Bone marrow (tissue), 2 donors: ENCODE results near the gene NHLRC2.

ENCODE experiments used
- DNase-seq, 2 donors: peaks; one replicate each; lab custom pipeline; 2025; lab: John Stamatoyannopoulos, UW

NHLRC2 gene

GRCh38 chr10:113911113-113911512 lies 56.7 kb downstream of the NHLRC2 start:
- DNase-seq, result no peak

DNA sequence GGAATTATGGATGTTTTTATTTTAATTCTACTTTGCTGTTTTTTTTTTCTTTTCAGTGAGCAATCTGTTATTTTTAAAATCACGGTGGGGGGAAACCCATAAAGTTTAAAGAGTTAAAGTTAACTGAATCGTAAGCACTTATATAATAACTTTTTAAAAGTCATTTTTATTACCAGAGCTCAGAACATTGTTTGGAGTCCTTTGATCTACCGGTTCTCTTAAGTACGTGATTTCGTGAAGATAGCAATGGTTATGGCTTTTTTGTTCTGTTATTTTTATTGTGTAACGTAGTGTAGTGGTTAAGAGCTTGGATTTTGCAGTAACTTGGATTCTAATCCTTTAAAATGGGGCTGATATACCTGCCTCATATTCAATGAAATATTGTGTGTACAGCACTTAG lies 57.4 kb downstream of the NHLRC2 start:
- DNase-seq, result no peak

DNA sequence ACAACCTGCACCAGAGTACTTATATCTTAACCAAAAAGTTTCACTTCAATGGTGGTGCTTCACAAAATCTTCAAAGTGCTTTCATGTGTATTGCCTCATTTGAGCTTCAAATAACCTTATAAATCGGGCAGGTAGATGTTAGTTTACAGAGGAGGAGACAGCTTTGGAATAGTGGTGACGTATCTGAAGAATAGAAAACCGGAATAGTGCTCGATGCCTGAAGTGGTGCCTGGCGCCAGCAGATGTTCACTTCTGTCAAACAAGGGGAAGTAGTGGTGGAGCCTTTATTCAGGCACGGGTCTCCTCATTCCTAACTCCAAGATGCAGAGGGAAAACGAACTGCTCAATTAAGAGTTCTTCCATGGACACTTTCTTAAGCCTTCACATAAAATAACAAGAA lies 58.1 kb downstream of the NHLRC2 start:
- no peak for DNase-seq

DNA sequence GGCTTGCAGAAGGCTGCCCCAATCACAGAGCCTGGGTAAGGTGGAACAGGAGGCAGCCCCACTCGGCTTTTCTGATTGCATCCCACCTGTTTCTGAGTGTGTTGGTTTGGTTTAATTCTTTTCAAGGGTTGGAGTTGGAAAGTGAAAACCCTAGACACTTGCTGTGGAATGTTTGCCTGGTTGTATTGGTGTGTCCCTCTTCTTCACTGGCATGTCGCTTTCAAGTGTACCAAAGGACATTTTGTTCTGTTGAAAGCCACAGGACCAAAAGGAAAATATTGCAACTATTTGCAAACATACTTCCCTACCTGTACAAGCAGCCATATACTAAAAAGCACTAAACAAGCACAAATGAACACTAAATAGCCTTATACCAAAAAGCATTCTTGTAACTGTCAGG lies 60.5 kb downstream of the NHLRC2 start:
- no peak for DNase-seq

DNA sequence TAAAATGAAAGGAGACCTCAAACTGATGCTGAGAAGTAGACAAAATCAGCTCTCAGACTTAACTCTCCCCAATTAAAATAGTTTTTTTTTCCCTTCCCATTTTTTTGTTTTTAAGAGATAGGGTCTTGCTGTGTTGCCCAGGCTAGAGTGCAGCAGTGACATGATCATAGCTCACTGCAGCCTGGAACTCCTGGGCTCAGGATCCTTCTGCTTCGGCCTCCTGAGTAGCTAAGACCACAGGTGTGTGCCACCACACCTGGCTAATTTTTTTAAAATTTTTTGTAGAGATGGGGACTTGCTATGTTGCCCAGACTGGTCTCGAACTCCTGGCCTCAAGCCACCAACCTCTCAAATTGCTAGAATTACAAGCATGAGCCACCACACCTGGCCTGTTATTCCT lies 61.1 kb downstream of the NHLRC2 start:
- no peak for DNase-seq

- no peak for DNase-seq
Observed at GRCh38 chr10:113916053-113916452, 61.6 kb downstream of the NHLRC2 start.

GRCh38 chr10:113917636-113918035 lies 63.2 kb downstream of the NHLRC2 start:
- DNase-seq, result no peak

GRCh38 chr10:113920114-113920513 lies 65.7 kb downstream of the NHLRC2 start:
- no peak for DNase-seq

DNA sequence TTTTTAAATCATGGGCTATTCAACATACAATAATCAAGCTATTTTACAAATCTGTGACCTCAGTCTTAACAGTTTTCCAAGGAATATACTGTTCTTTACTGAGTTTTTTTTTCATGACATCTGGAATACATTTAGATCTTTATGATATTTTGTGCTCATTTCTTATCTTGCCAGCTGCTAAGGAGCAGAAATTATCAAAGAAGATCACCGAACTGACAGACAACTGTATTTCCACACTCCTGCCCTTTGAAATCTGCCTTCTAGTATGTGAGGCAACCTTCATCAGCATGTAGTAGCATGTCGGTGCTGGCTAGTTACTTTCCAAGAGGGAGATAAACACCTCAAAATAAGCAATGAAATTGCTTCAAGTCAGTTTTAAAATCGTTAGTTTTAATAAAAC lies 66.4 kb downstream of the NHLRC2 start:
- no peak for DNase-seq

DNA sequence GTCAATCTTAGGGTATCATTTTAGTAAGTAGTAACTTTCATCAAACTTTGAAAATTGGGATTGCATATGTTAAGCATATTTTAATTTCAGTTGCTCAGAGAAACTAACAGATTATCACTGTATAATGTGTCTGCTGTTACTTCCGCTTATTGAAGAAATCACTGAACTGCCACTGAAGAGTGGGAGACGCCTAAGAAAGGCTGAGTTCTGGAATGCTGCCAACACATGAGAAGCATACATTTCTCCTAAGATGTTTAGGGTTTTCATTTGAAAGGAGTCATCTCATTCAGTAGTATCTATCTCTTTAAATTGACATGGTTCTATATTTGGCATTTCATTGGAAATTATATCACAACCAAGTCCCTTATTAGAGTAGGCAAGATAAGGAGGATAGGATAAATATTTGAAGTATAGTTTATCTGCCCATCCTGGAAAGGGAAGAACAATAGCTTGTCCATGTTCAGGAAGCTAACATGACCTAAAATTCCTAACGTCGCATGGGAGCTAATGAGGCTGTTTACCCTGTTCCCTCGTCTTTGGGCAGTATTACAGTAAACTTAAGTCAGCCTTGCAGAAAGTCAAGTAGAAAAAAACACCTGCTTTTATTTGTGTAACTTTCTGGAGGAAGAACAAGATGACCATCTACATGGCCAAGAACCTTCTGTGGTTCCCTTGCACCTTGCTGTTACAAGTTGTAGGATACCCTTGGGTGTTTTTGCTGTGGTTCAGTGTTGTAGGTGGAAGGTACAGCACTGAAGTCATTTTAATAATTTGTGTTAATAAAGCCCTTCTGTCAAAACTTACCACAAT lies 67.3 kb downstream of the NHLRC2 start:
- DNase-seq, result no peak

DNA sequence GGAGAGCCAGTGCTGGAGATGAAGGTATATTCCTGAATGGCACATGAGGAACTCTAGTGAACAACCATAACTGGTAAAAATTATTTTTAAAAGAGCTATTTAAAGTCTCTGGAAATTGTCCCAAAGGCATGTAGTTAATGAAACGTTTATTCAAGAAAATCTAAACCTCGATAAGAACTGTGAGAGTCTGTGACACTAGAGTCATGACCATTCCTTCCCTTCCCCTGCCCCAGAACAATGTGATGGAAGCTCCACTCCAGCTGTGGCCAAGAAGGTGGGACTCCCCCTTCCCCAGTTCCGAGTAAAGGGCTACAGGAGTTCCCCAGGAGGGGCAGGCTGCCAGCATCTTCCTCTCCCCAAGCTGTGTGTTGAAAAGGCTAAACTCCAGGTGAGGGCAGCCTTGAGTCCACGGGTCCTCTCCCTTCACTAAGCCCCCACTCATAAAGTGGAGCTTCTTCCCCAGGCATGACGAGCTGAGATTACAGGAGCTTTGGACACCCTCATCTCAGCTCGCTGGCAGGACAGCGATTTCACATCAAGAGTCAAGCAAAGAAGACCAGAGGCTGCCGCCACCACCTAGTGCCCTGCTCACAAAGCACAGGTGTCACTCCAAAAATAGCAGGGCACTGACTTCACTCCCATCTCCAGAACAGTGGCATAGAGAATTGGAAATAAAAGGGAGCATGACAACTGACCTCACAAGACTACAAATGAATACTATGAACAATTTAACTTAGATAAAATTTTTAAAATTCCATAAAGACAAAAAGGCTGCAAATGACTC lies 68.5 kb downstream of the NHLRC2 start:
- no peak for DNase-seq

DNA sequence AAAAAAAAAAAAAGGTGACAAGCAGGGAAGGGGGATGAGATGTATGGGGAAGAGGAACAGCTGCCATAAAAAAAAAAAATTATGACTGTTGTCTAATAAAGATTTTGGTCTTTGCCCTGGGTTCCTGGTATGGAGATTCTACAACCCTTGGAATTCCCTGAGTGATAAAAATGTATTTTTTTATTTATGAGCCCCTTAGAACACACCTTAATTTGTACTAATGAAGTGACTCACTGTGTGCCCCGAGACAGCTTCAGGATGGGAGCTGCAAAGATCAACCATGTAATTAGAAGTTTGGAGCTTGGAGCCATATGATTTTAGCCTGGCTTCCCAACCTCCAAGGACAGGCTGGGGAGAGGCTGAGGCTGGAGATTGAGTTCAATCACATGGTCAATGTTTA lies 69.7 kb downstream of the NHLRC2 start:
- DNase-seq, result no peak

- no peak for DNase-seq
Observed at GRCh38 chr10:113924664-113925063, 70.2 kb downstream of the NHLRC2 start.

DNA sequence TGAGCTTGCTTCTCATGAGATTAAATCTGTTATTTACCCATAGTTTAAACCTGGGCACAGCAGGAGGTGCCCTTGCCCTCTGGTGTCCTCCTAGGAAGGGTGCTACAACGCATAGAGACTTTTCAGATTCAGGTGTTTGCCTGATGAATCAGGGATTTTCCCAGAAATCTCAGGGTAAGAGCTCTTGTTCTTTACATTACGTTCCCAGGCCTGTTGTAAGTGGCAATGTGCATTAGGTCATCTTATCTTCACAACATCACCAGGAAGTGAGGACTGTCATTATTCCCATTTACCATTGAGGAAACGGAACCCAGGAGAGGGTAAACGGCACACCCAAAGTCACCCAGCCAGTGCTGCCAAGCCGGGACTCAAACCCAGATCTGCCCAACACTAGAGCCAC lies 73.0 kb downstream of the NHLRC2 start:
- DNase-seq, result no peak

GRCh38 chr10:113928830-113929229 lies 74.4 kb downstream of the NHLRC2 start:
- no peak for DNase-seq

- DNase-seq, result no peak
Observed at GRCh38 chr10:113929522-113929921, 75.1 kb downstream of the NHLRC2 start.

DNA sequence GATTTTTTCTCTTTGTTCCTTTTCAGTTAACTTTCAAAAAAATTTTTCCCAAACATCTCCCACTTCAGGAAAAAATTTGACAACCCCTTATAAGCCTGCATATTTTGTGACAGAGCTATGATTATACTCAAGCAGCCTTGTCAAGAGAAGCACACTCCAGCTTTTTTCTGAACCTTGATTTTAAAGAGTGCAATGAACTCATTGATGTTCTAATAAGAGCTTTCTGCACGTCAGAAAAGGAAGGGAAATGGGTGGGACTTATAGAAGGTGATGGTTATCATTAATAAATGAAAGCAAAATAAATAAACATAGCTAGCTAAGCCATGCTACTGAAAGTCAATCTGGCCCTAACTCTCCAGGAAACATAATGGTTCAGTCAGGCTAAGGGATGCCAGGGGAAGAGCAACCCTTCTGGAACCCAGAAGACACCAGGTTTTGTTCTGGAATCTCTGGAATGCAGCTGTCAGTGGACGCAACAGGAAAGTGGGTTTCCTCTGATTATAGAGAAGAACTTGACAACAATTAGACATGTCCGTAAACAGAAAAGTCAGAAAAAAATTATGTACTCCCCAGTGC lies 76.1 kb downstream of the NHLRC2 start:
- no peak for DNase-seq

GRCh38 chr10:113932854-113933253 lies 78.4 kb downstream of the NHLRC2 start:
- DNase-seq, result no peak

- DNase-seq, result no peak
Observed at GRCh38 chr10:113933894-113934532, 79.6 kb downstream of the NHLRC2 start.

GRCh38 chr10:113937258-113937657 lies 82.8 kb downstream of the NHLRC2 start:
- DNase-seq, result no peak

- no peak for DNase-seq
Observed at GRCh38 chr10:113937756-113938155, 83.3 kb downstream of the NHLRC2 start.

DNA sequence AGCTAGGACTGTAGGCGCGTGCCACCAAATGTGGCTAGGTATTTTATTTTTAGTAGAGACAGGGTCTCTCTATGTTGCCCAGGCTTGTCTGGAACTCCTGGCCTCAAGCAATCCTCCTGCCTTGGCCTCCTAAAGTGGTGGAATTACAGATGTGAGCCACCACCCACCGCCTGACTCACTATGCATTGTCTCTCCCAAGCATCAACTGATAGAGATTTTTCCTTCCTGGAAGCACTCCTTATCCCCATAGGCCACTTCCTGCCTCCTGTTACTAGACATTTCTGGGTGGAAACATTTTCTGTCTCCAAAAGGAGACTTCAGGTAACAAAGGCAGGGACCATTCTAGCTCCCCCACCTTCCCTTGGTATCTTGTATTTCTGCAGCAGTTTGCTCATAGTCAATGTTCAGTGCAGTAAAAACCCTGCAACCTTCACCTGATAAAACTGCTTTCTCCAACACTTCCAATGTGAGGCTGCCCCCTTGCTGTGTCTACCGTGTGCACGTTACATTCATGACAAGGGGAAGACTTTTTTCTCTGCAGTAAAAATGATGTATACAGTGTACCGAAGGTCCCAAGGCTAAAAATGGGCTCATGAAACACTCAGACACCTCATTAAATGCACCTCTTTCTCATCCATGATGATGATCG lies 84.9 kb downstream of the NHLRC2 start:
- DNase-seq, result no peak
